ENCODE measurements around the gene ABCA2.
A peak's percentile ranks its signal among the peaks of the same experiment; 100 is the strongest.

The ABCA2 gene

GRCh38 chr9:137048655-137049543, 20.9 kb upstream of the ABCA2 start:
- no peak for TF ChIP-seq CTCF (IDR thresholded peaks at IDR 0.05; ENCODE audit: insufficient read depth, low read length, missing control alignments)
- CTCF ChIA-PET = interaction anchor here (0.8 to 10.9 kb wide), 8 partner anchors 14 to 189 kb away, joined by 3 to 364 read pairs (median 4); partner anchors contain the start of genes CLIC3, RNF224 and SAPCD2
- no peak overlapping the region for H3K4me3 ChIP-seq (ENCODE audit: low read depth, low read length)
- no peak for DNase-seq (ENCODE audit: low read depth, low spot score)
- POLR2A ChIA-PET = no interaction called here

- POLR2A ChIA-PET = interaction anchor here (0.6 to 0.9 kb wide), 2 partner anchors 11 to 181 kb away, joined by 3 read pairs; partner anchors contain the start of gene RNF224
- H3K4me3 ChIP-seq (ENCODE audit: low read depth, low read length) = peak within 1 kb of the TSS; percentile 65
- CTCF ChIA-PET = interaction anchor here (0.7 to 10.9 kb wide), 29 partner anchors 10 to 268 kb away, joined by 3 to 364 read pairs (median 4); partner anchors contain the start of genes ABCA2, CYSRT1, FBXW5 and FUT7
- peak; percentile 93 for TF ChIP-seq CTCF (IDR thresholded peaks at IDR 0.05; ENCODE audit: insufficient read depth, low read length, missing control alignments)
- no peak for DNase-seq (ENCODE audit: low read depth, low spot score)
Measured at GRCh38 chr9:137046088-137046787, 18.2 kb upstream of the ABCA2 start, which contains the start of gene NPDC1. NPDC1 (minus strand) TSS chr9:137046177; CDS start chr9:137045989, 188 bp downstream.

GRCh38 chr9:137045294-137046087, 17.5 kb upstream of the ABCA2 start:
- ChIA-PET CTCF (interaction anchor here (0.6 to 10.9 kb wide), 15 partner anchors 10 to 257 kb away, joined by 3 to 364 read pairs (median 7); partner anchors contain the start of genes ABCA2, CYSRT1, FUT7 and RNF208), POLR2A (no interaction called here)
- H3K4me3 ChIP-seq (ENCODE audit: low read depth, low read length) = peak overlapping the region; percentile 65
- no peak for DNase-seq (ENCODE audit: low read depth, low spot score)
- TF ChIP-seq CTCF (IDR thresholded peaks at IDR 0.05; ENCODE audit: insufficient read depth, low read length, missing control alignments) = no peak

- no peak for DNase-seq (ENCODE audit: low read depth, low spot score)
- ChIA-PET POLR2A (no interaction called here), CTCF (interaction anchor here (0.6 to 2.6 kb wide), 13 partner anchors 8 to 192 kb away, joined by 3 to 36 read pairs (median 4); partner anchors contain the start of genes ABCA2, FUT7, RNF224 and SAPCD2)
- H3K4me3 ChIP-seq (ENCODE audit: low read depth, low read length) = peak overlapping the region; percentile 65
- no peak for TF ChIP-seq CTCF (IDR thresholded peaks at IDR 0.05; ENCODE audit: insufficient read depth, low read length, missing control alignments)
Measured at GRCh38 chr9:137044502-137045177, 16.6 kb upstream of the ABCA2 start.

- no peak overlapping the region for H3K4me3 ChIP-seq (ENCODE audit: low read depth, low read length)
- ChIA-PET POLR2A (no interaction called here), CTCF (interaction anchor here (0.6 to 2.6 kb wide), 10 partner anchors 9 to 96 kb away, joined by 3 to 36 read pairs (median 6); partner anchors contain the start of genes ABCA2, FUT7 and SAPCD2)
- no peak for TF ChIP-seq CTCF (IDR thresholded peaks at IDR 0.05; ENCODE audit: insufficient read depth, low read length, missing control alignments)
- DNase-seq (ENCODE audit: low read depth, low spot score) = no peak
Measured at GRCh38 chr9:137044037-137044436, 16.0 kb upstream of the ABCA2 start.
